Raji (cell line): ENCODE measurements around the gene SLC25A20.

ENCODE experiments used
- POLR2A ChIP-seq: IDR thresholded peaks from 2 replicates; pipeline ENCODE4 v1.6.1; 2011; ENCODE audit warnings: low read depth, low read length, control low read depth; ENCODE audit not compliant: insufficient read depth

Gene SLC25A20

DNA sequence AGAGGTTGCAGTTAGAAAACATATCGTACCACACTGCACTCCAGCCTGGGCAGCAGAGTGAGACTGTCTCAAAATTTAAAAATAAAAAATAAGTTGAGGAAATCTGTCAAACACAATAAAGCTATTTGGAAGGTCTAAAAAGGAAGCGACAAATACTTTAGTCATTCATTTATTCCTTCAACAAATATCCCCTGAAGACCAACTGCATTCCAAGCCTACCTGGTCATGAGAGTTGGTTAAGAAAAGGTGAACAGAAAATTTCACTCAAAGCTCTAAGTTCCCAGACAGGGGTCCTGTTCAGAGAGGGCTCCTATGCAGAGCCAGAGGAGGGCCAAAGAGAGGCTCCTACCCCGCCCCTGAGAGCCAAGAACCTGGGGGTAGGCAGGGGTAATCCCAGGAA lies 35.6 kb downstream of the SLC25A20 start:
- TF ChIP-seq POLR2A: no peak

DNA sequence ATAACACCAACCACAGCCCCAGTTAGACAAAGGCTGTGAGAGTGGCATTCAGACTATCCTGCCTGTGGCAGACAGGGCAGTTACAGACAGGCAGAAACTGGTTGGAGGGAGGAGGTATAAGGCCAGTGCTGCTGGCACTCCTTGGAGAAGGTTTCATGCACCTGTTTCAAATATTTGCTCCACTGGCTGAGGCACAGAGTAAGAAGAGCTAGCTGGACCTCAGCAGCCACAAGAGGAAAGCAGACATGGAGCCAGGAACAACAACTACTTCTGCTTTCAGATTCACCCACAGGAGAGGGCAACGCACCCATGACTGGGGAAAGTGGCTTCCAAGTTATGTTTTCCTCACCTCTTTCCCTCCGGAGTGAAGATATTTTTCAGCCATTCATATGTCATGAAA lies 39.5 kb downstream of the SLC25A20 start:
- TF ChIP-seq POLR2A: no peak

DNA sequence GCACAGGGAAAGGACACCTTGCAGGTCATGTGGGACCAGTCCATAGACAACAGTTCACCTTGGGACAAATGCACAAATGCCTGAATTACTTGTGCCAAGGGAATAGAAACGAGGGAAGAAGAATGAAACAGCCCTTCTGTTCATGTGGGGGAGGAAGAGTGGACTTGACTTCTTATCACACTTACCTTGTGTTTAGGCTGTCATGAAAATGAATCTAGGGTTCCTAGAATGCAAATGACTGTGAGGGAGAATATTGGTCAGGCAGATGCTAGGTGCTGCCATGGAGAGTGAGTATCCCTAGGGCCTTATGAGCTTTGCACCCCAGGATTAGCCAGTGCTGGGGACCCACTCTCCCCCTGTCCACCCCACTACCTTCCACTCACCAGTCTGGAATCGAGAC lies 40.0 kb downstream of the SLC25A20 start:
- no peak for TF ChIP-seq POLR2A

DNA sequence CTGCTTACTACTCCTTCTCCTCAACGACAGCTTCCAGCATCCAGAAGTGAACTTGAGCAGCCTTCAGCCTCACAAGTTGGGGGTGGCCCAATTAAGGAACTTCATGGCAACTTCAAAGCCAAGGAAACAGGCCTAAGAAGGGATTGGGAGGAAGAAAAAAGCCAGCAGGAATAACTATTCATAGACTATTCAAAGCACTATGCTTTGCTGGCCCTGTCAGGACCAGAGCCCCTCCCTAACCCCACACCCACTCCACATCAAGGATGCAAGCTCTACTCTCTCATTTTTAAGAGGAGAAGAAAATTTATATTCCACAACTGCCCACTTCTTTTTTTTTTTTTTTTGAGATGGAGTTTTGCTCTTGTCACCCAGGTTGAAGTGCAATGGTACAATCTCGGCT lies 41.0 kb downstream of the SLC25A20 start:
- no peak for TF ChIP-seq POLR2A

DNA sequence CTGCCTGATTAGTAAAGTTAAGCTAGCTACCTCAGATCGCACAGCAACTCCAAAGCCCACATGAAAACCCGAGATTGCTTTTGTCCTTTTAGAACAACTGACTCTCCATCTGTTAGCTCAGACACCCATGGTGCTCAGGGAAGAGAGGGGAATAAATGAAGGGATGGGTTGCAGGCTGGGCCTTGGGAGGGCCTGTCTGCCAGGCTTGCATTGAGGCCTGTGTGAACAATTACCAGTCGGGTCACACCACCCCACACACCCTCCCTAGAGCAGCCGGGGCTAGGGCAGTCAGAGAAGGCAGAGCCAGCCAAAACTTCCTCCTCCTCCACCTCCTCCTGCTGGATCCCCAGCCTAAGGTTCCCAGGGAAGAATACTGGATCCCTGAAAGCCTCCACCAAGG lies 42.2 kb downstream of the SLC25A20 start:
- no peak for TF ChIP-seq POLR2A

DNA sequence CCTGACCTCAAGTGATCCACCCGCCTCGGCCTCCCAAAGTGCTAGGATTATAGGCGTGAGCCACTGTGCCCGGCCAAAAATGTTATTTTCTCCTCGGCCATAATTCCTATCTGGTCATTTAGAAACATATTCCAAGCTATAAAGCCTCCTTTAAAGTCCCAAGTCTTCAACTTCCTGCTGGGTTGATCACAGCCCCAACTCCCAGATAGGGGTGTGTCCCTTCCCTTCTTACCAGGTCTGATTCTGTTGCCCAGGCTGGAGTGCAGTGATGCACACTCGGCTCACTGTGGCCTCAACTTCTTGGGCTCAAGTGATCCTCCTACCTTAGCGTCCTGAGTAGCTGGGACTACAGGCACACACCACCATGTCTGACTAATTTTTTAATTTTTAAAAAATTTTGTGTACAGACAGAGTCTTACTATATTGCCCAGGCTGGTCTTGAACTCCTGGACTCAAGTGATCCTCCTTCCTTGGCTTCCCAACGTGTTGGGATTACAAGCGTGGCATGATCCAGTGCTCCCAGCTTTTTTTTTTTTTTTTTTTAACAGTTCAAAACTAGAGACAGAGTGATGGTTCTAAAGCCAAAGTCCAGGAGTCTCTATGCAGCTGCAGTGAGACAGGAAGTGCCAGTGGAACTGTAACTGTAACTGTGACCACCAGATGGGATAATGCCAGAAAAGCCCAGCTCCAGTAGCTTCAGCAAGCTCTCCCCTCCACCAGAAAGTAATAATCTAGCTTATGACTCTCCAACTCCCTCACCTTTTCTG lies 42.8 kb downstream of the SLC25A20 start:
- TF ChIP-seq POLR2A: no peak

DNA sequence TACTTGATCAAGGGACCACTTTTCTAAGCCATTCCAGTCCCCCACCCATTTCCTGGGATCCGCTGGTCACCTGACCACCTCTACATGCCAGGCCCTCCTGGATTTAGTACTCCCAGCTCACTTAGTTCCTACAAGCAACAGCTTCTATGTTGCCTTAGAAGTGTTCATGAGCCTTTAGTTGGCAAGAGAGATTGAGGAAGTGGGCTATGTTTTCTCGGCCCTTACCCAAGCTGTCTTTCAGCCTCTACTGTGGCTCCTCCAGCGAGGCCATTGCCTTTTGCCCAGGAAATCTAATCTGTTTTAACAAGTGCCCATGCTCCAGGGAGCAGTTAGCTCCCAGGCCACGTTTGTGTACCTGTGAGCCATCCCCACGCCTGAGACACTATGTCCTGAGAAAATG lies 46.5 kb downstream of the SLC25A20 start:
- no peak for TF ChIP-seq POLR2A

DNA sequence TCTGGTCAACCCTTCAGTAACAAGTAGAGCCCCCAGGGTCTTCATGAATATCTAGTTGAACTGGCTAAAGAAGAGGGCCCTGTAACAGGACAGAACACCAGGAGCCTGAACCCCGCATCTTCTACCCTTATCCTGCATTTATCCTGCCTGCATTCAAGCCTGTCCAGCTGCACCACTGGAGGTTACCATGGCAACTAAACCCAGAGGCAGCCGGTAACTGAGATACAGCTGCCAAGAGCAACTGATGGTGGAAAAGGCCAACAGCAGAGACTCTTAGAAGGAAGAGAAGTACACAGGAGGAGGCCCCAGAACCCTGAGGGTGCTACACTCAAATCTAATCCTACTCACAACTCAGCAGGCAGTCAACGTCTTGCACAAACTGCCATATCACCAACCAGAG lies 47.3 kb downstream of the SLC25A20 start:
- no peak for TF ChIP-seq POLR2A

DNA sequence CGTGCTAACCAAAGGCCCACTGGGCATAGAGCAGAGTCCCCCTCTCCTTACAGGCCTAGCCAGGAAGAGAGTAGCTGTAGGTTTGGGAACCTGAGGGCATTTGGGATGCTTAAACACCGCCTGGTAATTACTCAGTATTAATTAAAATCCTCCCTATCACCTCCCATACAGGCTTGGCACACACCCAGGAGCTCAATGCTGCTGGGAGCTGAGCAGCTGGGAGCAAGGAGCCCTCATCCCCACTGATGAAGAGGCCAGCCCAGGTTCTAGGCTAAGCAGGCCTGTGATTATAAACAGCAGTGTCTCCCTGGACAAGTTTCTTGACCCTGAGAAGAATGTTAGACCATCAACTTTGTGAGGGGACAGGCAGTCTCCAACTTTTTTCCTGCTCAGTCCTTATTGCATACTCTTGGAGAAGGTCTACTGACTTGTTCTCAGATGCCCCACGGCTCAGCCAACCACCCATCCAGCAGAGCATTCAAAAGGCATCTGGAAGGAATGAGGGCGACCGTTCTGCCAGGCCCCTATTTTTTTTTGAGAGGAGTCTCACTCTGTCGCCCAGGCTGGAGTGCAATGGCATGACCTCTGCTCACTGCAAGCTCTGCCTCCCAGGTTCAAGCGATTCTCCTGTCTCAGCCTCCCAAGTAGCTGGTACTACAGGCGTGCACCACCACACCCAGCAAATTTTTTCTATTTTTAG lies 49.7 kb downstream of the SLC25A20 start:
- TF ChIP-seq POLR2A: no peak

DNA sequence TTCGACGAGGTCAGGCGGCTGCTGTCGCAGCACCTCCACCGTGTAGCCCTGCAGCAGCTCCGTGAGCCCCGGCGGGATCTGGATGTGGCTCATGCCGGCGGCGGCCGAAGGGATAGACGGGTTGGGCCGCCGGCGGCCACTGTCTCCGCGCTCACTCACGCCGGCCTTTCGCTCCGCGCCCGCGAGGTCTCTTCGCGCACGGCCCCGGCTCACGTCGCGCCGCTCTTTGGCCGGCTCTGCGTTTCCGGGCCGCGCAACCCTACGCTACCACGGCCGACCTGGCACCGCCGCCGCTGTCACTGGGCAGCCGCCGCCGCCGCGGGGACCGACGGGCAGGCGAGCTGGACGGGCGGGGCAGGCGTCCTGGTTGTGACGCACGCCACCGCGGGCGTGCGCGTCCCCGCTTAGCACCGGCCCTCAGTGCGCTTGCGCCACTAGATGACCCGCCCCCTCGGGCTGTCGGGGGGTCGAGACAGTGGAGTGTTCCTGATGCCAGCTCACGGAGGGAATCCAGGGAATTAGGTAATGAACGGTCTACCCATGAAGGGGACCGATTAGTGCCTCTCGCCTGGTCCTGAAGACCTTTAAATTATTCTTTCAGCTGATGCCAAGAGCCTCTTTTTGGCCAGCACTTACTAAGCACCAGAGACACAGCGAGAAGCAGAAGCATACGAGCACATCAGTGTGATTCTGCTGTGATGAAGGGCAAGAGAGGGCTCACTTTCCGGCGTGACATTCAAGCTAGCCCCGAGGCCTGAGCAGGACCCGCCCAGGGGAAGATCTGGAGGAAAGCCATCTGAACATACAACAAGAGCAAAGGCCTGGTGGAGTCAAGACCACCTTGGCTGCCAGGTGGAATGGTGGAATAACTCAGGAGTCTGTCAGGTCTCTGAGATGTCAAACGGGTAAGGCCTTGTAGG lies 50.9 kb downstream of the SLC25A20 start, which contains the start of gene PRKAR2A:
TSS of gene PRKAR2A (minus strand) at position 371 of the 920 bp plus-strand sequence. CDS start at position 93, 278 bp downstream.
- TF ChIP-seq POLR2A: peak; percentile 98

DNA sequence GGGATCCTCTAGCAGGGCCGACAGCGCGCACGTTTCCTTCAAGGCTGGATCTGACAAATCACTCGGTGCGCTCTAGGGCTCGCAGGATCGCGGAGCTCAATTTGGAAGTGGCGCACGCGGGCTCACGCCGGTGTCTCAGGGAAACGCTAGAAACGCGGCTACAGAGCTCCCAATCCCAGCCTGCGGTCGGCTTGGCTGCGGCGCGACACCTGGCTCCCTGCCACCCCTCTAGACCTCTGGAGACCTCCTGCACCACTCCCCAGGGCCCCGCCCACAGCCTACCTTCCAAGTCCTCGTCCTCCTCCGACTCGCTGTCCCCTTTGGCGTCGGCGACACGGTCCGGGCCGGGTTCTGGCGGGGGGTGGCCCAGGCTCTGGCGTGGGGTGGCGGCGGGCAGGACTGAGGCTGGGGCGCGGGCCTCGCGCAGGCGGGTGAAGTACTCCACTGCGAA lies 51.6 kb downstream of the SLC25A20 start:
- TF ChIP-seq POLR2A: no peak

DNA sequence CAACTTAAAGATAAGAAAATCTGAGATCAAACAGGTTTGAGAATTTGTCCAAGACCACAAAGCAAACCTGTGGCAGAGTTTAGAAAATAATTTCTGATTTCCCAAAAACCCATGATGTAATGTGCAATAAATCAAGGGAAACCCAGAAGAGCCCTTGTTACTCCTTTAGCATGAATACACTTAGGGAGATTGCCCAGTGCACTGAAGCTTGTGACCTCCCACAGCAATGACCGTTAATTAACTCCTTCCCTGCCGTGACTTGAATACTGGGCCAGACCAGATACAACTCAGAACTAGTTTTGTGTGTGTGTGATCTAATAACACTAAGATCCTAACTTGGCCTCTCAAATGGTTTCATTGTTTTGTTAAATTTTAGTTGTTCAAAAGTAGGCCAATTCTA lies 53.5 kb downstream of the SLC25A20 start:
- TF ChIP-seq POLR2A: no peak

DNA sequence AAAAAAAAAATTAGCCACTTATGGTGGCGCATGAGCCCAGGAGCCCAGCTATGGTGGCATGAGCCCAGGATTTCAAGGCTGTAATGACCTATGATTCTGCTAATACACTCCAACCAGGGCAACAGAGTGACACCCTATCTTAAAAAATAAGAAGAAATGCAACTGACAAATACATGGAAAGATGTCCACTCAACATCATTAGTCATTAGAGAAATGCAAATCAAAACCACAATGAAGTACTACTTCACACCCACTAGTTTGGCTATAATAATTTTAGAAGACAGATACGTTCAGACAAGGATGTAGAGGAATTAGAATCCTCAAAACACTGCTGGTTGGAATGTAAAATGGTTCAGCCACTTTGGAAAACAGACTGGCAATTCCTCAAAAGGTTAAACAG lies 61.5 kb downstream of the SLC25A20 start:
- no peak for TF ChIP-seq POLR2A

DNA sequence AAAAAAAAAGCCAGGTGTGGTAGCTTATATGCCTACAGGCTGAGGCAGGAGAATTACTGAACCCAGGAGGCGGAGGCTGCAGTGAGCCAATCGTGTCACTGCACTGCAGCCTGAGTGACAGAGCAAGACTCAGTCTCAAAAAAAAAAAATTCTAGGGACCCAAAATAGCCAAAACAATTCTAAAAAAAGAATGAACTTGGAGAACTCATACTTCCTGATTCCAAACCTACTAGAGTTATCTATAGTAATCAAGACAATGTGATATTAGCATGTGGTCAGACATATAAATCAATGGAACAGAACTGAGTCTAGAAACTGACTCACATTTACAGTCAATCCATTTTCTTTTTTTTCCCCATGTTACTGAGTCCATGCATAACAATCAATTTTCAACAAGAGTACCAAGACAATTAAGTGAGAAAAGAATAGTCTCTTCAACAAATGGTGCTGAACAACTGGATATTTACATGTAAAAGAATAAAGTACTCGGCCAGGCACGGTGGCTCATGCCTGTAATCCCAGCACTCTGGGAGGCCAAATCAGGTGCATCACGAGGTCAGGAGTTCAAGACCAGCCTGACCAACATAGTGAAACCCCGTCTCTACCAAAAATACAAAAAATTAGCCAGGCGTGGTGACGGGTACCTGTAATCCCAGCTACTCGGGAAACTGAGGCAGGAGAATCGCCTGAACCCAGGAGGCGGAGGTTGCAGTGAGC lies 62.9 kb downstream of the SLC25A20 start:
- no peak for TF ChIP-seq POLR2A

DNA sequence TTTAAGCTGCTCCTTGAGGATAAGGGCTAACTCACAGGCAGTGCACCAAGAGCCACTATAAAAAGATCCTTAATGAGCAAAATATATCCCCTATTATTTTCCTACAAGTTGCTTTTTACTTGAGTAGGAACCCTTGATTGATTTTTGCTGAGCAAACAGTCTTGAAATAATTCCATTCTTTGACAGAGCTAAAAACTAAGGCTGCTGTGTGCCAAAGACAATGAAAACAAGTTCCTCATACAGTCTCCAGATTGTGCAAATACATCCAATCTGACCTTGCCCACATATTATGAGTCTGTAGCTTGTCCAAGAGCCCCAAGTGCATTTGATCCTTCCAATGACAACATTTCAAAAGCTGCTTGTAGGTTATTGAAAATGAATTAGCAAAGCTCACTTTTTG lies 66.0 kb downstream of the SLC25A20 start:
- no peak for TF ChIP-seq POLR2A
